ENCODE results near the gene MEIOSIN. TPM values are rescaled to one million over a fixed set of nuclear protein-coding genes. Genes with fewer than 3 reads are reported as not detected.

The MEIOSIN gene
- total and polyA plus RNA-seq, 9 of the 15 experiments (the other 6 are each of a cell fraction or from before 2014, with no cell fraction given): 0.06 to 2.0 (median 0.76) TPM

- TF ChIP-seq E2F6 (IDR thresholded peaks at IDR 0.05; ENCODE audit: borderline replicate concordance in 1 of 2, extremely low read depth in 1 of 2, insufficient read depth in 1 of 2, insufficient read length in 1 of 2, low read depth in 1 of 2, low read length in 1 of 2, poor library complexity in 1 of 2, severe bottlenecking in 1 of 2) (peak; percentile 60 to 79), HDAC3 (IDR thresholded peaks at IDR 0.05; ENCODE audit: borderline replicate concordance, partially characterized antibody) (no peak), ERF (CRISPR knock-in tag; IDR thresholded peaks at IDR 0.05) (0 out of 2 replicates have a peak, but pooled peaks have one; percentile 64), SPI1 (IDR thresholded peaks at IDR 0.05; ENCODE audit: borderline replicate concordance, low read depth, low read length) (no peak), MTA1 (IDR thresholded peaks at IDR 0.05; ENCODE audit: borderline replicate concordance) (no peak), ZNF282 (CRISPR knock-in tag; IDR thresholded peaks at IDR 0.05) (no peak), MAFF (IDR thresholded peaks at IDR 0.05; ENCODE audit: low read length) (no peak), PRPF4 (IDR thresholded peaks at IDR 0.05; ENCODE audit: insufficient read depth, low read depth, low read length, poor library complexity, severe bottlenecking) (peak; percentile 58), YBX1 (IDR thresholded peaks at IDR 0.05) (no peak), ZNF121 (CRISPR knock-in tag; conservative IDR thresholded peaks at IDR 0.05) (no peak), ZNF79 (CRISPR knock-in tag; IDR thresholded peaks at IDR 0.05; ENCODE audit: low read depth) (no peak), CHD1 (IDR thresholded peaks at IDR 0.05; ENCODE audit: low read length) (no peak), ZNF280B (CRISPR knock-in tag; IDR thresholded peaks at IDR 0.05) (no peak), HOMEZ (CRISPR knock-in tag; IDR thresholded peaks at IDR 0.05) (no peak), ZNF511 (CRISPR knock-in tag; IDR thresholded peaks at IDR 0.05) (no peak), BRCA1 (IDR thresholded peaks at IDR 0.05) (no peak), BRCA1 (CRISPR knock-in tag; IDR thresholded peaks at IDR 0.05) (no peak), RBM39 (optimal IDR thresholded peaks at IDR 0.05; ENCODE audit: low read depth, low read length) (no peak), C11orf30 (IDR thresholded peaks at IDR 0.05; ENCODE audit: low read depth) (no peak), CEBPZ (IDR thresholded peaks at IDR 0.05; ENCODE audit: borderline replicate concordance, low read depth, low read length) (no peak)
Observed at GRCh38 chr19:45768984-45769782, 35.9 kb downstream of the MEIOSIN start, which contains the start of gene SIX5 (continued).
